GM12801 (cell line): ENCODE measurements around the gene GPR150.

ENCODE experiments used
- CTCF ChIP-seq: IDR thresholded peaks from one replicate; pipeline ENCODE4 v1.5.1; 2011; ENCODE audit warnings: control low read depth; ENCODE audit not compliant: insufficient read length; ENCODE audit errors: extremely low read depth

The GPR150 gene

DNA sequence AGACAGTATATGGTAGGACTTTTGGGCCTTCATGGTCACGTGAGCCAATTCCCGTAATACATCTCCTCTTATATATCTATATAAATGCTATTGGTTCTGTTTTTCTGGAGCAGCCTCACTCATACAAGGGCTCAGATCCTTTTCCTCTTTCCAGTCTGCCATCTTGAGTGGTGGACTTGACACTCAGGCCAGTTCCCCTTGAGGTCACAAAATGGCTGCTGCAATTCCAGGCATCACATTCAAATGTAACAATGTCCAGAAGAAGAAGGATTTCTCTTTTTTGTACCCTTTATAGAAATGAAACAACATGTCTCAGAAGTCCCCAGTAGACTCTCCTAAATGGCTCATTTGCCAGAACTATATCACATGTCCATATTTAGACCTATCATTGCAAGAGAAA is 4.5 kb downstream of the GPR150 start:
- TF ChIP-seq CTCF = no peak

DNA sequence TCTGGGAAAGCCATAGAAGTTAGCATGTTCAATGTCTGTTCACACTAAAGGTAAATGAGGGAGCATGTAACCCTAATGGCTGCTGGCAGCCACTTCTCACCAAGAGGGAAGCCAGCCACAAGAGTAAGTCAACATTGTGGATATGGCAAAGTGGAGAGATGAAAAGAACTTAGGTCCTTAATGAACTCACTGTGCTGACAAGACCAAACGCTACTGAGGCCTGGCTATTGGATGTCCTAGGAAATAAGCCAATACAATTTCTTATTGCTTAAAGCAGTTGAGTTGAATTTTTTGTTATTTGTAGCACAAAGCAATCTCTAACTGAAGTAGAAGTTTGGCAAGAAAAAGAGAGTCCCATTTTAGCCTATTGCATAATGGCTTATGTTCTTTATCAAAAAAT is 6.8 kb downstream of the GPR150 start:
- TF ChIP-seq CTCF = no peak

DNA sequence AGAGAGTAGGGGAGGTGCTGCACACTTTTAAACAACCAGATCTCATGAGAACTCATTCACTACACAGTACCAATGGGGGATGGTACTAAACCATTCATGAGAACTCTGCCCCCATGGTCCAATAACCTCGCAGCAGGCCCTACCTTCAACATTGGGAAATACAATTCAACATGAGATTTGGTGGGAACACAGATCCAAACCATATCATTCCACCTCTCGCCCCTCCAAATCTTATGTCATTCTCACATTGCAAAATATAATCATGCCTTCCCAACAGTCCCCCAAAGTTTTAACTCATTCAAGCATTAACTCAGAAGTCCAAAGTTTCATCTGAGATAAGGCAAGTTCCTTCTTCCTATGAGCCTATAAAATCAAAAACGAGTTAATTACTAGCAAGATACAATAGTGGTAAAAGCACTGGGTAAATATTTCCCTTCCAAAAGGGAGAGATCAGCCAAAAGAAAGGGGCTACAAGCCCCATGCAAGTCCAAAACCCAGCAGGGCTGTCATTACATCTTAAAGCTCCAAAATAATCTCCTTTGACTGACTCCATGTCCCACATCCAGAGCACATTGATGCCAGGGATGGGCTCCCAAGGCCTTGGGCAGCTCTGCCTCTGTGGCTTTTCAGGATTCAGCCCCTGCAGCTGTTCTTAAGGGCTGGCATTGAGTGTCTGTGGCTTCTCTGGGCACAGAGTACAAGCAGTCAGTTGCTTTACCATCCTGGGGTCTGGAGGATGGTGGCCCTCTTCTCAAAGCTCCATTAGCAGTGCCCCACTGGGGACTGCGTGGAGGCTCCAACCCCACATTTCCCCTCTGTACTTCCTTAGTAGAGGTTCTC is 8.3 kb downstream of the GPR150 start:
- TF ChIP-seq CTCF = no peak

DNA sequence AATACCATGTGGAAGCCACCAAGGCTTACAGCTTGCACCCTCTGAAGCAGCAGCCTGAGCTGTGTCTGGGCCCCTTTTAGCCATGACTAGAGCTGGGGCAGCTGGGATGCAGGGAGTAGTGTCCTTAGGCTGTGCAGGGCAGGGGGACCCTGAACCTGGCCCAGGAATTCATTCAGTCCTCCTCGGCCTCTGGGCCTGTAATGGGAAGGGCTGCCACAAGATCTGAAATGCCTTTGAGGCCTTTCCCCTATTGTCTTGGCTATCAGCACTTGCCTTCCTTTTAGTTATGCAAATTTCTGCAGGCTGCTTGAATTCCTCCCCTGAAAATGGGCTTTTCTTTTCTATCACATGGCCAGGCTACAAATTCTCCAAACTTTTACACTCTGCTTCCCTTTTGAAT is 9.0 kb downstream of the GPR150 start:
- TF ChIP-seq CTCF = no peak

DNA sequence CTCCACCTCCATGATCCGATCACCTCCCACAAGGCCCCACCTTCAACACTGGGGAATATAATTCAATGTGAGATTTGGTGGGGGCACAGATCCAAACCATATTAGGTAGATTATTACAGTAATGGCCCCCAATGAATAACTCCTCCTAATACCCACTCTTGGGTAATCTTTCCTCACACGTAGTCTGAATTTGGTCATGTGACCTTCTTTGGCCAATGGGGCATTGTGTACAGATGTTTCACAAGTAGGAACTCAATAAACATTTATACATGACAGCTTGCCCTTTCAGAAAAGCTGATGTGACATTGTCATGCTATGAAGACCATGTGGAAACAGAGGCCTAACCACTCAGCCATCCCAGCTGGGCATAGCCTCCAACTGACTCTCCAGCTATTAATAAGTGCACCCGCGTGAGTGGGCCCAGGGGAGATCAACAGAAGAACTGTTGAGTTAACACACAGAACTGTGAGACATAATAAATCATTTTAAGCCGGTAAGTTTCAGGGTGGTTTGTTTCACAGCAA is 10.6 kb downstream of the GPR150 start:
- TF ChIP-seq CTCF = no peak

DNA sequence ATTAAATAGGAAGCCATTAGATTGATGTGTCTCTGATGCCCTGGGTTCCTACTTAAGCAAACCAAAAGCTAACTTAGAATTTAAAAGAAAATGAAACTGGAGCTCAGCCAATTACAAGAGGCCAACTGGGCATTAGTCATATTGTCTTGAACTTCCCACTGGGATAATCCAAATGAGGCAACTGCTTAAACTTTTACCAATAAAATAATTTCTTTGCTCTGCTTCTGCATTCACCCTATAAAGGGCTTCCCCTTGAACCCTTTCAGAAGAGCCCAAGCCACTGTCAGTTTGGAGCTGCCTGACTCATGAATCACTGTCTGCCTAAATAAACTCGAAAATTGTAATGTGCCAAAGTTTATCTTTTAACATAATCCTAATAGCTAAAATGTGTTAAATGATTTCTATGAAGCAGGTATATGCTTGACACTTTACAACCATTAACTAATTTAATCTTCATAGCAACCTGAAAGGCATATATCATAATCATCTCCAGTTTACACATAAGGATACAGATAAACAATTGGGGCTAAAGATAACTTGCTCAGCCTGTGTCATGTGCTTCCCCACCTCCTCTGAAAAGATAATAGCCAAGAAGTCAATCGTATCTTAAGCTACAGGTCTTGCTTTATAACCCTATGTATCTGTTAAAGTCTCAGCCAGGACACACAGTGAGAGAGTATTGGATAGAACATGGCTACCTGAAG is 11.5 kb downstream of the GPR150 start:
- TF ChIP-seq CTCF = no peak

- no peak for TF ChIP-seq CTCF
Observed at GRCh38 chr5:95631991-95632675, 12.2 kb downstream of the GPR150 start.
